AG09309 (cell line): ENCODE measurements around the gene PDLIM5.
"Not testable (repeated sequence)": the region's sequence is repeated elsewhere in the genome, so short reads cannot be mapped to it uniquely, and the experiment has no call there.

Experiments
- DNase-seq: peaks from one replicate; pipeline ENCODE4 v3.0.0-alpha.2; 2010; ENCODE audit warnings: low read depth
- H3K4me3 ChIP-seq: 2 replicates; pipeline ENCODE4 v1.5.1; 2011; ENCODE audit warnings: mild to moderate bottlenecking, low read depth, low read length, moderate library complexity; ENCODE audit not compliant: control insufficient read depth
- TF ChIP-seq, protein P1 (sequence below): IDR thresholded peaks from 2 replicates; pipeline ENCODE4 v1.5.1; 2011; ENCODE audit warnings: mild to moderate bottlenecking, low read depth, low read length, inconsistent platforms; ENCODE audit not compliant: insufficient read depth, control insufficient read depth; ENCODE audit errors: missing control alignments

Gene PDLIM5

GRCh38 chr4:94463771-94464170, 12.0 kb downstream of the PDLIM5 start:
- TF ChIP-seq, protein P1, sequence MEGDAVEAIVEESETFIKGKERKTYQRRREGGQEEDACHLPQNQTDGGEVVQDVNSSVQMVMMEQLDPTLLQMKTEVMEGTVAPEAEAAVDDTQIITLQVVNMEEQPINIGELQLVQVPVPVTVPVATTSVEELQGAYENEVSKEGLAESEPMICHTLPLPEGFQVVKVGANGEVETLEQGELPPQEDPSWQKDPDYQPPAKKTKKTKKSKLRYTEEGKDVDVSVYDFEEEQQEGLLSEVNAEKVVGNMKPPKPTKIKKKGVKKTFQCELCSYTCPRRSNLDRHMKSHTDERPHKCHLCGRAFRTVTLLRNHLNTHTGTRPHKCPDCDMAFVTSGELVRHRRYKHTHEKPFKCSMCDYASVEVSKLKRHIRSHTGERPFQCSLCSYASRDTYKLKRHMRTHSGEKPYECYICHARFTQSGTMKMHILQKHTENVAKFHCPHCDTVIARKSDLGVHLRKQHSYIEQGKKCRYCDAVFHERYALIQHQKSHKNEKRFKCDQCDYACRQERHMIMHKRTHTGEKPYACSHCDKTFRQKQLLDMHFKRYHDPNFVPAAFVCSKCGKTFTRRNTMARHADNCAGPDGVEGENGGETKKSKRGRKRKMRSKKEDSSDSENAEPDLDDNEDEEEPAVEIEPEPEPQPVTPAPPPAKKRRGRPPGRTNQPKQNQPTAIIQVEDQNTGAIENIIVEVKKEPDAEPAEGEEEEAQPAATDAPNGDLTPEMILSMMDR, result no peak
- H3K4me3 ChIP-seq, result no peak overlapping the region
- no peak for DNase-seq

DNA sequence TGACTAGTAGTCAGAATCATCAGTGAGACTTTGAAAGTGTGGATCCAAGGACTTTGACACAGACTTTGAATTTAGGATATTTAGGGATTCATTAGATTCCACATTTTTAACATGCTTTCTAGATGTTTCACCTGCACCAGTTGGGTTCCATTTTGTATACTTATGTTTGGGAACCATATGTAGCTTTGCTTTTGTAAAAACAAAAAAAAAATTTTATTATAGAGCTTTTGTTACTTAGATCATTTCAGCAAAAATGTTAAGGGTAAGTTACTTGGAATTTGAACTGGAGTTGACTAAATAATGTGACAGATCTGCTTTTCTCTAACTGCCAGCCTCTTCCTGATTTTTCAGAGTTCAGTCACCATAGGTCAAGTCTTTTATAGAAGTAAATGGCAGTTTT, 14.6 kb downstream of the PDLIM5 start:
- DNase-seq, result no peak
- H3K4me3 ChIP-seq, result no peak overlapping the region
- TF ChIP-seq, protein P1, result no peak

- TF ChIP-seq, protein P1, result no peak
- no peak overlapping the region for H3K4me3 ChIP-seq
- DNase-seq, result no peak
Measured at GRCh38 chr4:94466923-94467322, 15.2 kb downstream of the PDLIM5 start.

- TF ChIP-seq, protein P1, result no peak
- no peak overlapping the region for H3K4me3 ChIP-seq
- no peak for DNase-seq
Measured at GRCh38 chr4:94468093-94468769, 16.5 kb downstream of the PDLIM5 start.

GRCh38 chr4:94469221-94469784, 17.6 kb downstream of the PDLIM5 start:
- H3K4me3 ChIP-seq, result no peak overlapping the region
- DNase-seq, result no peak
- TF ChIP-seq, protein P1, result no peak

- no peak for DNase-seq
- H3K4me3 ChIP-seq, result no peak overlapping the region
- TF ChIP-seq, protein P1, result no peak
Measured at GRCh38 chr4:94470132-94470531, 18.4 kb downstream of the PDLIM5 start.

GRCh38 chr4:94470782-94471181, 19.0 kb downstream of the PDLIM5 start:
- H3K4me3 ChIP-seq, DNase-seq: not testable (repeated sequence)
